ENCODE data around the gene HDAC4. TPM values are rescaled to one million over a fixed set of nuclear protein-coding genes. Genes with fewer than 3 reads are reported as not detected.

The HDAC4 gene
- total RNA-seq, 2 donors from 2014 or later = 8.1 to 20.1 TPM

GRCh38 chr2:239014458-239015217 lies 386.2 kb downstream of the HDAC4 start:
- H3K36me3 ChIP-seq = no peaks in the 10 kb centered on the region
- H3K4me1 ChIP-seq = no peaks in the 10 kb centered on the region
- H3K9me3 ChIP-seq = no peaks in the 10 kb centered on the region
- no peaks in the 10 kb centered on the region for H3K27me3 ChIP-seq
- H3K27ac ChIP-seq = no peak overlapping the region
- DNase-seq (ENCODE audit: low spot score) = no peak
- no peak for TF ChIP-seq CTCF (IDR thresholded peaks at IDR 0.05)
- H3K4me3 ChIP-seq = no peak overlapping the region

- Histone ChIP-seq H3K4me1 (no peaks in the 10 kb centered on the region), H3K9me3 (no peaks in the 10 kb centered on the region), H3K4me3 (no peak overlapping the region), H3K36me3 (no peaks in the 10 kb centered on the region), H3K27me3 (no peaks in the 10 kb centered on the region), H3K27ac (no peak overlapping the region)
- TF ChIP-seq CTCF (IDR thresholded peaks at IDR 0.05) = no peak
- DNase-seq (ENCODE audit: low spot score) = no peak
Measured at GRCh38 chr2:239013678-239013976, 387.2 kb downstream of the HDAC4 start.

GRCh38 chr2:239012936-239013677 lies 387.7 kb downstream of the HDAC4 start:
- no peaks in the 10 kb centered on the region for H3K27me3 ChIP-seq
- no peak overlapping the region for H3K27ac ChIP-seq
- TF ChIP-seq CTCF (IDR thresholded peaks at IDR 0.05) = no peak
- H3K4me1 ChIP-seq = no peaks in the 10 kb centered on the region
- no peaks in the 10 kb centered on the region for H3K36me3 ChIP-seq
- no peak overlapping the region for H3K4me3 ChIP-seq
- H3K9me3 ChIP-seq = no peaks in the 10 kb centered on the region
- DNase-seq (ENCODE audit: low spot score) = no peak

DNA sequence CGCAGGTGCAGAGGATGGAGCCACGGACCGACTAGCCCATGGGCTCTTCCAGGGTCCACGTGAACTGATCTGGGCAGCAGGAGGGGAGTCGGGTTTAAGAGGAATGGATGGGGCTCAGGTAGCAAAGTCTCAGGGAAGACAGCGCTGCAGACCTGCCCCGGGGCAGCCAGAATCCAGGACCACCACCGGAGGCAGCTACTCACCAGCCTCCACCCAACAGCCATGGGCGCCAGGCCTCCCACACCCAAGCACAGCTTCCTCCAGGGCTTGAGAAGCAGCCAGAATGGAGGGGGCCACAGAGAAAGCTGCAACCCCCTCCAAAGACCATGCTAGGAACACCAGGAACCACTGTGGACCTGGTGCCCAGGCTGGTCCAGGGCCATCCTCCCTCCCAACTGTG lies 388.6 kb downstream of the HDAC4 start:
- no peaks in the 10 kb centered on the region for H3K9me3 ChIP-seq
- no peaks in the 10 kb centered on the region for H3K36me3 ChIP-seq
- H3K27me3 ChIP-seq = no peaks in the 10 kb centered on the region
- no peak for DNase-seq (ENCODE audit: low spot score)
- H3K27ac ChIP-seq = no peak overlapping the region
- H3K4me1 ChIP-seq = no peaks in the 10 kb centered on the region
- no peak for TF ChIP-seq CTCF (IDR thresholded peaks at IDR 0.05)
- H3K4me3 ChIP-seq = no peak overlapping the region

DNA sequence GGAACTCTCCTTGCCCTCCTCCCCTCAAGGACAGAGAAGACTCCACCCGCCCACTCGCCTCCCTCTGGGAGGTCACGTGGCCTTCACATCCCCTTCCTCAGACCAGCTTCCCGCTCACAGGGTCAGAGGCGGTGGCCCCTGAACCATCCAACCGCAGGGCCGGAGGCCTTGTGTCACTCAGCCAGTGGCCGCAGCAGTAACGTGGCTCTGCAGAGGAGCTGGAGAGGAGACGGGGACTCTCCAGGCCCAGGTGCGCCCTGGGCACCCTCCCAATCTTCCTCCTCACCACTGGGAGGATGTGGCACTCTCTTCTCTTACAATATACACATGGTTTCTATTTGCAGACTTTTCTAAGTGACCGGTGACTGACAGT lies 391.2 kb downstream of the HDAC4 start:
- Histone ChIP-seq H3K27me3 (no peaks in the 10 kb centered on the region), H3K9me3 (no peaks in the 10 kb centered on the region), H3K4me3 (no peak overlapping the region), H3K4me1 (no peaks in the 10 kb centered on the region), H3K27ac (no peak overlapping the region), H3K36me3 (no peaks in the 10 kb centered on the region)
- TF ChIP-seq CTCF (IDR thresholded peaks at IDR 0.05) = no peak
- DNase-seq (ENCODE audit: low spot score) = no peak

Measured in right atrium auricular region (tissue), 2 donors.